Activated naive CD4-positive, alpha-beta T cell treated with Interleukin-2 at 50 U/mL for 16 hours (primary cell): ENCODE data around the gene CPT1C.
A peak's percentile ranks its signal among the peaks of the same experiment; 100 is the strongest.

Experiments
- DNase-seq: peaks from one replicate; pipeline ENCODE4 v3.0.0-alpha.2; 2020

Gene CPT1C

GRCh38 chr19:49690656-49691242, at the start of gene CPT1C:
TSS of gene CPT1C (plus strand) at chr19:49691116. CDS start at chr19:49692253, 1,137 bp downstream.
- DNase-seq = peak; percentile 59

GRCh38 chr19:49641688-49642491, 49.0 kb upstream of the CPT1C start, which contains the start of gene SCAF1:
TSS of gene SCAF1 (plus strand) at chr19:49642209. CDS start at chr19:49645027, 2,818 bp downstream.
- DNase-seq = peak; percentile 99

- no peak for DNase-seq
These were observed 48.4 kb upstream of the CPT1C start for GRCh38 chr19:49642492-49643035.

- no peak for DNase-seq
These were observed 47.5 kb upstream of the CPT1C start for GRCh38 chr19:49643466-49643865.

GRCh38 chr19:49645592-49645991, 45.3 kb upstream of the CPT1C start:
- DNase-seq = no peak

GRCh38 chr19:49645995-49646394, 44.9 kb upstream of the CPT1C start:
- no peak for DNase-seq

- DNase-seq = no peak
These were observed 44.3 kb upstream of the CPT1C start for GRCh38 chr19:49646586-49646985.

- no peak for DNase-seq
These were observed 39.7 kb upstream of the CPT1C start for GRCh38 chr19:49651029-49651819.

- DNase-seq = no peak
These were observed 38.9 kb upstream of the CPT1C start for GRCh38 chr19:49651820-49652550.

- DNase-seq = no peak
These were observed 38.1 kb upstream of the CPT1C start for GRCh38 chr19:49652551-49653465.

GRCh38 chr19:49653466-49653806, 37.5 kb upstream of the CPT1C start:
- DNase-seq = no peak

GRCh38 chr19:49654581-49654980, 36.3 kb upstream of the CPT1C start:
- DNase-seq = no peak

GRCh38 chr19:49655570-49656455, 35.1 kb upstream of the CPT1C start:
- DNase-seq = no peak

GRCh38 chr19:49656456-49657109, 34.3 kb upstream of the CPT1C start:
- DNase-seq = no peak

- no peak for DNase-seq
These were observed 33.3 kb upstream of the CPT1C start for GRCh38 chr19:49657493-49658138.

- no peak for DNase-seq
These were observed 32.8 kb upstream of the CPT1C start for GRCh38 chr19:49658139-49658517.

GRCh38 chr19:49658566-49659442, 32.1 kb upstream of the CPT1C start:
- DNase-seq = no peak

- no peak for DNase-seq
These were observed 30.5 kb upstream of the CPT1C start for GRCh38 chr19:49660338-49660961.
